ACC112 (cell line): ENCODE measurements around the gene NIPAL1.

Source experiments
- H2AFZ ChIP-seq: fragments of 200-600 bp; sonication (generic); one replicate; pipeline ENCODE4 v1.6.0; 2017; ENCODE audit warnings: antibody characterized with exemption, low read length; ENCODE audit not compliant: unreplicated experiment
- H3K27ac ChIP-seq: fragments of 200-600 bp; sonication (generic); 2 replicates; pipeline ENCODE4 v1.5.1; 2014; ENCODE audit warnings: low read depth, mild to moderate bottlenecking, antibody characterized with exemption, low read length, moderate library complexity
- H3K27me3 ChIP-seq: fragments of 200-600 bp; sonication (generic); 2 replicates; pipeline ENCODE4 v1.6.1; 2014; ENCODE audit warnings: mild to moderate bottlenecking, antibody characterized with exemption, low read length, moderate library complexity, mixed read lengths; ENCODE audit not compliant: insufficient read depth
- H3K36me3 ChIP-seq: fragments of 200-600 bp; sonication (generic); 2 replicates; pipeline ENCODE4 v1.6.1; 2016; ENCODE audit warnings: mild to moderate bottlenecking, antibody characterized with exemption, low read length, moderate library complexity, mixed read lengths; ENCODE audit not compliant: insufficient read depth
- H3K4me1 ChIP-seq: fragments of 200-600 bp; sonication (generic); one replicate; pipeline ENCODE4 v1.6.1; 2016; ENCODE audit warnings: low read length, mixed read lengths; ENCODE audit not compliant: insufficient read depth, unreplicated experiment, control insufficient read depth
- H3K4me3 ChIP-seq: fragments of 200-600 bp; sonication (generic); 2 replicates; pipeline ENCODE4 v1.5.1; 2014; ENCODE audit warnings: mild to moderate bottlenecking, low read depth, low read length
- H3K79me2 ChIP-seq: fragments of 200-600 bp; sonication (generic); one replicate; pipeline ENCODE4 v1.6.0; 2016; ENCODE audit warnings: low read length; ENCODE audit not compliant: control insufficient read depth, unreplicated experiment, insufficient read depth

The NIPAL1 gene

DNA sequence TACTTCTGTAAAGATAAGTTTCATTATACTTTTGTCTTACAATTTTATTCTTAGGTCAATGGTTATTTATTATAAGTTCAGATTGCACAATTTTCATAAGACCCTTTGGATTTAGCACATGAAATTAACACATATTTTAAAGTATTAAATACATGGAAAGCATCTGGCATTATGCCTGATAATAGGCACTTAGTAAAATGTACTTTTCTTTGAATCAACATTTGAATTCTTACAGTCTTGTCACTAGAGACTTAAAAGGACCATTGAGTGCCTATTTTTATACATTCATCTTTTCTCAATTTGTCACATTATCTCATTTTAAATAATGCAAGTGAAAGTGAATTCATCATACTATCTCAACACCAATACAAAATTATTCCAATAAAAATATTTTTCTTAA lies 23.0 kb downstream of the NIPAL1 start:
- Histone ChIP-seq H3K36me3 (no peaks in the 10 kb centered on the region), H2AFZ (no peak overlapping the region), H3K79me2 (no peaks in the 10 kb centered on the region), H3K27ac (no peak overlapping the region), H3K4me1 (no peaks in the 10 kb centered on the region), H3K27me3 (no peaks in the 10 kb centered on the region; the same call in 1 of the 2 replicates), H3K4me3 (no peak overlapping the region)

DNA sequence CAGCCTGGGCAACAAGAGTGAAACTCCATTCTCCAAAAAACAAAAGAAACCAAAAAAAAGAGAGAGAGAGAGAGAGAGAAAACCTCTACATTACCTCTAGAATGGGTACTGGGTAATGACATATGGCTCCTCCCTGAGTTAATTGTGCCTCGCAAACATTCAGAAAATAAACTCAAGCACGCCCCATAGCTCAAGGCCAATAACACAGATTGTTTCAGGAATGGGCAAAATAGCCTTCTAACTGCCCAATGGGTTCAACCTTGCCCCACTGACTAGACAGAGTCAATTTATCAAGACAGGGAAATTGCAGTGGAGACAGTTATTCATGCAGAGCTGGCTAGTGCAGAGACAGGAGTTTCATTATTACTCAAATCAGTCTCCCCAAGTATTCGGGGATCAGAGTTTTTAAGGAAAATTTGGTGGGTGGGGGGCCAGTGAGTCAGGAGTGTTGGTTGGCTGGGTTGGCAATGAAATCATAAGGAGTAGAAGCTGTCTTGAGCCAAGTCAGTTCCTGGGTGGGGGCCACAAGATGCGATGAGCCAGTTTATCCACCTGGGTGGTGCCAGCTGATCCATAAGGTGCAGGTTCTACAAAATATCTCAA lies 25.1 kb downstream of the NIPAL1 start:
- no peaks in the 10 kb centered on the region for H3K4me1 ChIP-seq
- no peaks in the 10 kb centered on the region for H3K79me2 ChIP-seq
- H3K27me3 ChIP-seq, result peaks cover 13% of the 10 kb centered on the region
- no peak overlapping the region for H3K27ac ChIP-seq
- H3K36me3 ChIP-seq, result no peaks in the 10 kb centered on the region
- H2AFZ ChIP-seq, result no peak overlapping the region
- H3K4me3 ChIP-seq, result no peak overlapping the region

DNA sequence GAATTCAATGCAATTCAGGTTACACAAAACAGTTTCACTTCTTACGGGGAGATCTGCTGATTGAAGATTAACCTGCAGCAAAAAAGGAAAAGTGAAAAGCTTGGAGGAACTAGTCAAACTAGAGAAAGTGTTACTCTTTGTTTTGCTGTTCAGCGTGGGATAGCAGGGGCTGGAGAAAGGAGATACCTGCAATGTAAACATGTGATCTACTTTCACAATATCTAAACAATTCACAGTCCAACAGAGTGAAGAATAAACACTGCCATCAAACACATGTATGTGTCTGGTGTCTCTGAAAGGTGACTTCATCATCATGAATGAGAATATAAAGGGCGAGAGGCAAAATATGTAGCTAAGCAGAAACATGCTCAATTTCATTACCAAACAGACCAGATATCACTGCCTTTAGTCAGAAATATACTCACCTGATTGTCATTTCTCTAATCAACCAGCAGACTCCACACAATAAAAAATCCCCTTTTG lies 26.4 kb downstream of the NIPAL1 start:
- H2AFZ ChIP-seq, result no peak overlapping the region
- H3K79me2 ChIP-seq, result no peaks in the 10 kb centered on the region
- no peak overlapping the region for H3K4me3 ChIP-seq
- H3K4me1 ChIP-seq, result no peaks in the 10 kb centered on the region
- no peaks in the 10 kb centered on the region for H3K36me3 ChIP-seq
- peaks cover 22% of the 10 kb centered on the region for H3K27me3 ChIP-seq
- H3K27ac ChIP-seq, result no peak overlapping the region

DNA sequence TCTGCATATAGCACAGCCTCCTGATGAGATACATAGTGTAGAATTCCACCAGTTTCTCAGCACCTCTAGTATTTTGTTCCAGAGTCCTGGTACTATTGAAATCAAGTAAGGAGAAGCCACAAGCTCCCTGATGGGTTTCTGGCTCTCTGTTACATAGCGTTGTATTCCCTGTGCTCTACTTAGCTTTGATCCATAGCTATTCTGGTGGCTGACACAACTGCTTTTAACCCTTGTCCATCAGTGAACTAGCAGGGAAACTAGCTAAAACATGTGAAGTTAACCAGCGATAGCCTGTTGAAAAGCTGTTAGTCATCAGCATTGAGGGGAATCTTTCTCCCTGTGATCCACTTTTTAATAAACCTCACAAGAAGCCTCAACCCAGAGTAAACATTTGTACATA lies 26.9 kb downstream of the NIPAL1 start:
- Histone ChIP-seq H3K4me1 (no peaks in the 10 kb centered on the region), H3K4me3 (no peak overlapping the region), H3K79me2 (no peaks in the 10 kb centered on the region), H3K36me3 (no peaks in the 10 kb centered on the region), H3K27me3 (peaks cover 22% of the 10 kb centered on the region), H3K27ac (no peak overlapping the region), H2AFZ (no peak overlapping the region)

DNA sequence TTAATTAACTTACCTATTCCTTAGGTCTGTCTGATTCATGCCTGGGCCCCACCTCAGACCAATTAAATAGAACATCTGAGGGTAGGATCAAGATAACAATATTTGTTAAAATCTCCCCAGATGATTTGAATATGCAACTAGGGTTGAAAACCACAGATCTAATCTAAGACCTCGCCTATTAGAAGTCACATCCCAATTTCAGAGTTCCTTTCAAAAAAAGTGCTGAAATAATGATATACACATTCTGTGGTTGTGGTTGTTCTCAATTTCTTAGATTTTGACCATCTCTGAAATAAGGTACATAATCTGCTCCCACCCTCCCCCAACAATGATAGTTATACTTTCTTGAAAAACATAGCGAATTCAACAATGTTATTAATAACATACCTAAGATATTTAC lies 27.7 kb downstream of the NIPAL1 start:
- Histone ChIP-seq H3K79me2 (no peaks in the 10 kb centered on the region), H3K4me3 (no peak overlapping the region), H2AFZ (no peak overlapping the region), H3K4me1 (no peaks in the 10 kb centered on the region), H3K27me3 (peaks cover 22% of the 10 kb centered on the region), H3K36me3 (no peaks in the 10 kb centered on the region), H3K27ac (no peak overlapping the region)

DNA sequence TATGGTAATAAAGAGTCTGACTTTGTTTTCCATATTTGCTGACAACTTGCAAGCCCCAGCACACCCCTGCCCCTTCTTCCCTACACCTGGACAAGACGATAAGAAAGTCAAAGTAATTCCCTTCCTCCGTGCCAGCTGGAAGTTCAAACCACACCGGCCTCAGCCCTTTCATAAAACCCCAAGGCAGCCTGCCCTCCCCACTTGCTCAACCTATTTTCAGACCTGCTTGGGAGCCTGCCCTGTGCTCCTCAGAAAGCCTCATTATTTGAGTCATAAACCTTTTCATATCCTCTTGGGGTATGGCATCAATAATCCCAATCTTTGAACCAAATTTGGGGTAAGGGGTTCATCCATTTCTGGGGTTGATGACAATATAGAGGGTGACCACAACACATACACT lies 29.5 kb downstream of the NIPAL1 start:
- H3K4me1 ChIP-seq, result no peaks in the 10 kb centered on the region
- no peak overlapping the region for H2AFZ ChIP-seq
- peaks cover 27% of the 10 kb centered on the region for H3K27me3 ChIP-seq
- no peaks in the 10 kb centered on the region for H3K79me2 ChIP-seq
- no peak overlapping the region for H3K4me3 ChIP-seq
- H3K36me3 ChIP-seq, result no peaks in the 10 kb centered on the region
- no peak overlapping the region for H3K27ac ChIP-seq

DNA sequence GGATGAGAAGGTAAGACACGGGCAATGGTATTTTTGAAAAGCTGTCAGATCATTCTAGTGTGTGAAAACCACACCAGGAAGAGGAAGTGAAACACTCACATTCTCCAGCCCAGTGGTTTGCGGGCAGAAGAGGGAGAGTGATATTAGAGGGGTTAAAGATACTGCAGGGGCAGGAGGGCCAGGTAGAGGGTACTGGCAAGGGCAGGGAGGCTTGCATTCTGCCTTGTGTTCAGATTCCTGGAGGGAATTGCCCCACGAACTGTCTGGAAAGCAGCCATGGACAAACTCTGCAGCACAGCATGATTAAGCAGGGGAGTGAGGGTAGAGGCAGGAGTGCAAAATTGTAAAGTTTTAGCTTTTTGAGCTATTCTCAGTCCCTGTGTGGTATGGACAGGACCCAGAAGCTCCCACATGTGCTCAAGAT lies 30.9 kb downstream of the NIPAL1 start:
- no peak overlapping the region for H2AFZ ChIP-seq
- no peaks in the 10 kb centered on the region for H3K36me3 ChIP-seq
- H3K4me3 ChIP-seq, result no peak overlapping the region
- no peak overlapping the region for H3K27ac ChIP-seq
- no peaks in the 10 kb centered on the region for H3K4me1 ChIP-seq
- H3K79me2 ChIP-seq, result no peaks in the 10 kb centered on the region
- peaks cover 27% of the 10 kb centered on the region for H3K27me3 ChIP-seq

DNA sequence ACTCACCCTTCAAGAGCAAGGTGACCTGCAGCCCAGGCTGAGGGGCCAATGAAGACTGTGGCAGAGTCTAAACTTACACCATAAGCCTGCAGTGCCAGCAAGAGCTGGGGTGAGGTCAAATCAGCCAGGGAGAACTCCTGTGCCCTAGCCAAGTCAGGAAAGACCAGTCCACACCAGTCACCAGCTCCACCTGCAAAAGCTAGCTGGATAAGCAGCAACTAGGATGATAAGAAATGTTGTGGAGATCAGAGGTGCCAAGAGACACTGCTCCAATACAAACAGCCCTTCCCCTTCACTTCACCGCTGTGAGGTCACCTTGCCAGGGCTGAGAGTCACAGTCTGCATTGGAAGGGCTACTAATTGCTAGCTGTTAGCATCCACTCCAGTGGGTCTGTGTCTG lies 31.3 kb downstream of the NIPAL1 start:
- no peaks in the 10 kb centered on the region for H3K79me2 ChIP-seq
- no peak overlapping the region for H3K4me3 ChIP-seq
- H3K36me3 ChIP-seq, result no peaks in the 10 kb centered on the region
- H2AFZ ChIP-seq, result no peak overlapping the region
- H3K27me3 ChIP-seq, result peaks cover 27% of the 10 kb centered on the region
- H3K27ac ChIP-seq, result no peak overlapping the region
- H3K4me1 ChIP-seq, result no peaks in the 10 kb centered on the region

DNA sequence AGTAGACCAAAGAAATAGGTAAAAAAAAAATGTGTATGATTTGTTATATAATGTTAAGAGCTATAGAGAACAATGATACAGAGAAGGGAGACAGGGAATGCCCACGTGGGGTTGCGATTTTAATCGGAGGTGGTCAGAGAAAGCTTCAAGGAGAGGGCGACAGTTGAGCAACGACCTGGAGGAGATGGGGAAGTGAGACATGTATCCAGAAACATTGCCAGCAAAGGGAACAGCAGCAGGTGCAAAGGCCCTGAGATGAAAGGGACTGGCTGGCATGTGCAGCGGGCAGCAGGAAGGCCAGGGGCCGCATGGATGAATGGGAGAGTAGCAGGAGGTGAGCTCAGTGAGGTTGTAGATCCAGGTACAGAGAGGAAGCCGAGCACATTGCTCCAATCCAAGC lies 32.9 kb downstream of the NIPAL1 start:
- H3K4me3 ChIP-seq, result no peak overlapping the region
- no peaks in the 10 kb centered on the region for H3K36me3 ChIP-seq

DNA sequence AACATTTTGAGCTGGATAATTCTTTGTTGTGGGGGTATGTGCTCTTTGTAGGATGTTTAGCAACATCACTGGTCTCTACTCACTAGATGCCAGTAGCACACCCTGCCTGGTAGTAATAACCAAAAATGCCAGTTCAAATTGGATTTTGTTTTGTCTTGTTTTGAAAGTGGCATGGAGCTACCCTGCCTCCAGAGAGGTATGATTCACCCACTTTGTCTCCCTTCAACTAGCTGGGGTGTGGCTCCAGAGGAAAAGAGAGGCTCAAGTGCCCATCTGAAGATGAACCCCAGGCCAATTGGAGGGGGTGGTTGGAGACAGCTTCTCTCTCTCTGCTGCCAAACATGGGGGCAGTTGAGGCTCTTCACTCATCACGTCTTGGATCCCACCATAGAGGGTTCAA lies 34.5 kb downstream of the NIPAL1 start:
- peaks cover 17% of the 10 kb centered on the region; the same call in 1 of the 2 replicates for H3K27me3 ChIP-seq
- H2AFZ ChIP-seq, result no peak overlapping the region
- H3K4me3 ChIP-seq, result no peak overlapping the region
- H3K4me1 ChIP-seq, result no peaks in the 10 kb centered on the region
- H3K27ac ChIP-seq, result no peak overlapping the region
- H3K79me2 ChIP-seq, result no peaks in the 10 kb centered on the region
- no peaks in the 10 kb centered on the region for H3K36me3 ChIP-seq

More for the DNA sequence above, 32.9 kb downstream of the NIPAL1 start:
- Histone ChIP-seq H3K27me3 (peaks cover 27% of the 10 kb centered on the region), H3K27ac (no peak overlapping the region), H3K4me1 (no peaks in the 10 kb centered on the region), H3K79me2 (no peaks in the 10 kb centered on the region), H2AFZ (no peak overlapping the region)

DNA sequence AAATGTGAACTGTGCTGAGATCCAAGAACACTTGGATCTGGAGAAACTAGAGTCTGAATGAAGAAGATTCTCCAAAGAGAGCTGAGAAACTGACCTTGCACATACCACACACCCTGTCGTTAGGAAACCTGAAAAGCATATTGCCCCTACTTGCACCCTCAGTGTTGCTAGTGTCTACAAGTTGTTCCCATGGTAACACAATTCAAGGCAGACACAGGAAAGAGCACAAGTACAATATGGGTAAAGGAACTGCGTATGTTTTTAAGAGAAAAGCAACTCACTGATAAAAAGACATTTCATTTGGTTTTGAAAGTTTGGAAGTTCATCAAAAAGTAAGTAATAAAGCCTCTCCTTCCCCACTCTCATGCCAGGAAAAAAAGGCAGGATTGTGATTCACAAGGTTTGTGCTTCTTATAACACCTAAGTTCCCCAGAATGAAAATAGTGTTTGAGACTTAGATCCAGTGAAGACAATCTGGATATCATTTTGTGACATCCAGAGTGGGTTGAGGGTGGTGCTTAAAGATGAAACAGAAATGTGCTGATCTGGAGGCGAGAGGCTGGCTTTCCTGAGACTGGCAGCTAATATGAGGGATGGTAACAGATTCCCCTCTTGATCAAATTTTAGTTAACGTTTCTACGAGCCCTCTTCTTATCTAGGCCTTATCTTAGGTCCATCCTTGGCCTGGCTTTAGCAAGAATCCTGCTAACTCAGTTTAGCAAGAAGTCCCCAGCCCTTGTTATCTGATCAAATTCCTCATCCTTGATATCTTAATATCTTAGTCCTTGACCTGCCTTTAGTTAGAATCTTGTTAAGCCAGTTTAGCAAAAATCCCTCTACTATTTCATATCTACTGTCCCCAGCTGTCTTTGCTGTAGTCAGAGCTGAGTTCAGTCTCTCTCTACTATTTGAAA lies 42.3 kb downstream of the NIPAL1 start:
- Histone ChIP-seq H2AFZ (no peak overlapping the region), H3K27me3 (no peaks in the 10 kb centered on the region), H3K79me2 (no peaks in the 10 kb centered on the region), H3K4me1 (no peaks in the 10 kb centered on the region), H3K4me3 (no peak overlapping the region), H3K36me3 (no peaks in the 10 kb centered on the region), H3K27ac (no peak overlapping the region)
